ENCODE data around the gene THSD4. TPM values are rescaled to one million over a fixed set of nuclear protein-coding genes. Genes with fewer than 3 reads are reported as not detected.

Gene THSD4
- total RNA-seq, 1 experiment from 2014 or later: 0.29 TPM

DNA sequence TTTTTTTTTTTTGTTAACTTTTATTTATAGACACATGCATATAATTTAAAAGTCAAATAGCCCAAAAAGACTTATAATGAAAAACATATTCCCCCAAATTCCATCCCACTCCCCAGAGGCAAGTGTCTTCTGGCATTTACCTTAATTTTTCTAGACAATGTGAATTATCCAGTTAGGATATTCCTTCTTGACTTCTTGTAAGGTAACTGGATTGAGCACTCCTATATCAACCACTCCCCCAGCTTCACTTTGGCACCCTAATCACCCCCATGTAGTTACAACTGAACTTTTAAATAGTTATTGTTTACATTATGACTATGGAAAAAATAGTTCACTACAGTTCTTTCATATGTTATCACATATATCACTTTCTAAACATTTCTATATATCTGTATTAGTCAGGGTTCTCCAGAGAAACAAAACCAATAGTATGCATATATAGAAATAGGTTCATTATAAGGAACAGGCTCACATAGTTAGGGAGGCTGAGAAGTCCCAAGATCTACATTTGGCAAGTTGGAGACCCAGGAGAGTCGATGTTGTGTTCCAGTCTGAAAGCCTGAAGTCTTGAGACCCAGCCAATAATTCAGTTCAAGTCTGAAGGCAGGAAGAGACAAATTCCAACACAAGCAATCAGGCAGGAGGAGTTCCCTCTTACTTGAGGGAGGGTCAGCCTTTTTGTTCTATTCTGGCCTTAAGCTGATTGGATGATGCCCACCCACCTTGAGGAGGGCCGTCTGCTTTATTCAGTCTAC, 175.8 kb downstream of the THSD4 start:
- CTCF ChIA-PET: no interaction called here

DNA sequence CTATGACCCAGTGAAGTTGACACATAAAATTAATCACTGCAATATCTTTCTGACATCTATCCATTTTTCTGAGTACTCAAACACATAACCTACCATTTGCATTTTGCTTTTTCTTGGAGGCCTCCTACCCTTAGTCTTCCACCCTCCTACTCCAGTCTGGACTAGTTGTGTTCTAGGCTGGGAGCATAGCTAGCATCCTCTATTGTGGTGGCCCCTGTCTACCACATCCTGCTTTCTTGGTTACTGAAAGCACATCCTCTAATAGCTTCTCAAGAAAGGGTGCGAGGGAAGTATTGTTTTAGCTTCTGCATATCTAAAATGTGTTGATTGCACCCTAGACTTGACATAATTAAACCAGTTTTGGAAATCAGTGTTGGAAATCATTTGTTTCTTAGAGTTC, 176.5 kb downstream of the THSD4 start:
- no peaks in the 10 kb centered on the region for H3K36me3 ChIP-seq (ENCODE audit: control insufficient read depth, insufficient read depth, low read length)
- CTCF ChIA-PET: no interaction called here
- Mint-ChIP-seq H3K27me3 (ENCODE audit: insufficient read depth, unreplicated experiment) (peaks cover 3% of the 10 kb centered on the region), H3K4me3 (ENCODE audit: unreplicated experiment) (no peak overlapping the region), H3K27ac (ENCODE audit: unreplicated experiment) (no peak overlapping the region), H3K9me3 (ENCODE audit: unreplicated experiment) (no peaks in the 10 kb centered on the region), H3K4me1 (ENCODE audit: low read depth, unreplicated experiment) (no peaks in the 10 kb centered on the region), H3K36me3 (ENCODE audit: insufficient read depth, unreplicated experiment) (no peaks in the 10 kb centered on the region)
- H3K9me3 ChIP-seq: no peaks in the 10 kb centered on the region
- TF ChIP-seq, protein P1, sequence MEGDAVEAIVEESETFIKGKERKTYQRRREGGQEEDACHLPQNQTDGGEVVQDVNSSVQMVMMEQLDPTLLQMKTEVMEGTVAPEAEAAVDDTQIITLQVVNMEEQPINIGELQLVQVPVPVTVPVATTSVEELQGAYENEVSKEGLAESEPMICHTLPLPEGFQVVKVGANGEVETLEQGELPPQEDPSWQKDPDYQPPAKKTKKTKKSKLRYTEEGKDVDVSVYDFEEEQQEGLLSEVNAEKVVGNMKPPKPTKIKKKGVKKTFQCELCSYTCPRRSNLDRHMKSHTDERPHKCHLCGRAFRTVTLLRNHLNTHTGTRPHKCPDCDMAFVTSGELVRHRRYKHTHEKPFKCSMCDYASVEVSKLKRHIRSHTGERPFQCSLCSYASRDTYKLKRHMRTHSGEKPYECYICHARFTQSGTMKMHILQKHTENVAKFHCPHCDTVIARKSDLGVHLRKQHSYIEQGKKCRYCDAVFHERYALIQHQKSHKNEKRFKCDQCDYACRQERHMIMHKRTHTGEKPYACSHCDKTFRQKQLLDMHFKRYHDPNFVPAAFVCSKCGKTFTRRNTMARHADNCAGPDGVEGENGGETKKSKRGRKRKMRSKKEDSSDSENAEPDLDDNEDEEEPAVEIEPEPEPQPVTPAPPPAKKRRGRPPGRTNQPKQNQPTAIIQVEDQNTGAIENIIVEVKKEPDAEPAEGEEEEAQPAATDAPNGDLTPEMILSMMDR (IDR thresholded peaks at IDR 0.05; ENCODE audit: insufficient read depth in 1 of 2, low read depth in 1 of 2, low read length in 1 of 2, severe bottlenecking in 1 of 2, unreplicated experiment in 1 of 2): no peak
- no TSS peak for BruUV-seq (replicated peaks)
- POLR2A ChIA-PET: no interaction called here
- H3K4me1 ChIP-seq: peaks cover 7% of the 10 kb centered on the region; the same call in 1 of the 2 replicates
- no peak overlapping the region for H3K4me3 ChIP-seq (ENCODE audit: low read depth, low read length)
- no peaks in the 10 kb centered on the region for H3K27me3 ChIP-seq (replicated peaks; ENCODE audit: control insufficient read depth, insufficient read depth, low read length)
- DNase-seq: no peak
- intact Hi-C loops (cut with micrococcal nuclease; ENCODE audit: unreplicated experiment): no loop called here

More for the DNA sequence above, 175.8 kb downstream of the THSD4 start:
- peaks cover 7% of the 10 kb centered on the region; the same call in 1 of the 2 replicates for H3K4me1 ChIP-seq
- Mint-ChIP-seq H3K9me3 (ENCODE audit: unreplicated experiment) (no peaks in the 10 kb centered on the region), H3K27me3 (ENCODE audit: insufficient read depth, unreplicated experiment) (peaks cover 6% of the 10 kb centered on the region), H3K4me1 (ENCODE audit: low read depth, unreplicated experiment) (no peaks in the 10 kb centered on the region), H3K4me3 (ENCODE audit: unreplicated experiment) (no peak overlapping the region), H3K27ac (ENCODE audit: unreplicated experiment) (no peak overlapping the region), H3K36me3 (ENCODE audit: insufficient read depth, unreplicated experiment) (no peaks in the 10 kb centered on the region)
- no peaks in the 10 kb centered on the region for H3K27me3 ChIP-seq (replicated peaks; ENCODE audit: control insufficient read depth, insufficient read depth, low read length)
- BruUV-seq (replicated peaks): no TSS peak
- TF ChIP-seq, protein P1 (IDR thresholded peaks at IDR 0.05; ENCODE audit: insufficient read depth in 1 of 2, low read depth in 1 of 2, low read length in 1 of 2, severe bottlenecking in 1 of 2, unreplicated experiment in 1 of 2): no peak
- H3K9me3 ChIP-seq: no peaks in the 10 kb centered on the region
- no peaks in the 10 kb centered on the region for H3K36me3 ChIP-seq (ENCODE audit: control insufficient read depth, insufficient read depth, low read length)
- intact Hi-C loops (cut with micrococcal nuclease; ENCODE audit: unreplicated experiment): no loop called here
- H3K4me3 ChIP-seq (ENCODE audit: low read depth, low read length): no peak overlapping the region
- DNase-seq: no peak
- POLR2A ChIA-PET: no interaction called here

DNA sequence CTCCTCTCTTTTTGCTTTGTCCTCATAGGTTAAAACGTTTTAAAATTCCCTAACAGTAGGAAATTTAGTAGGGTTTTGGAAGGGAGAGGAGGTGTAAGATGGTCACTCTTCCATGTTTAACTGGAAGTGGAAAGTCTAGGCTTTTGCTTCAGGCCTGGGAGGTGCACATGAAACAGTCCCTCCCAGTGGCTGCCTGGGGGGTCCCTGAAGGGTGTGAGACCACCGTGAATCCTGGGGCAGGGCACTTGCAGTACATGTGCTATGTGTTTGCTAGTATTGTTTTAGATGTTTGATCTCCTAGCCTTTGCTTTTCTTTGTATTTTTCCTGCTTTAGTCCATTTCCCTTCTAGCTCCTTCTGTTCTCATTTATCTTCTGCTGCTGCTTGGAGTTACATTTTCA, 178.5 kb downstream of the THSD4 start:
- no peaks in the 10 kb centered on the region for H3K9me3 Mint-ChIP-seq (ENCODE audit: unreplicated experiment)
- H3K27me3 Mint-ChIP-seq (ENCODE audit: insufficient read depth, unreplicated experiment): peaks cover 3% of the 10 kb centered on the region
- TF ChIP-seq, protein P1 (IDR thresholded peaks at IDR 0.05; ENCODE audit: insufficient read depth in 1 of 2, low read depth in 1 of 2, low read length in 1 of 2, severe bottlenecking in 1 of 2, unreplicated experiment in 1 of 2): no peak
- no peaks in the 10 kb centered on the region for H3K36me3 Mint-ChIP-seq (ENCODE audit: insufficient read depth, unreplicated experiment)
- peak overlapping the region; percentile 2 for H3K27ac Mint-ChIP-seq (ENCODE audit: unreplicated experiment)
- H3K4me1 Mint-ChIP-seq (ENCODE audit: low read depth, unreplicated experiment): no peaks in the 10 kb centered on the region
- intact Hi-C loops (cut with micrococcal nuclease; ENCODE audit: unreplicated experiment): no loop called here
- ChIA-PET POLR2A (no interaction called here), CTCF (no interaction called here)
- BruUV-seq (replicated peaks): no TSS peak
- DNase-seq: no peak
- Histone ChIP-seq H3K36me3 (ENCODE audit: control insufficient read depth, insufficient read depth, low read length) (no peaks in the 10 kb centered on the region), H3K27me3 (replicated peaks; ENCODE audit: control insufficient read depth, insufficient read depth, low read length) (no peaks in the 10 kb centered on the region), H3K4me1 (peaks cover 7% of the 10 kb centered on the region; the same call in 1 of the 2 replicates), H3K4me3 (ENCODE audit: low read depth, low read length) (no peak overlapping the region), H3K9me3 (no peaks in the 10 kb centered on the region)
- no peak overlapping the region for H3K4me3 Mint-ChIP-seq (ENCODE audit: unreplicated experiment)
